Large intestine (tissue), 3 donors: ENCODE data around the gene ALOXE3. TPM values are rescaled to one million over a fixed set of nuclear protein-coding genes. Genes with fewer than 3 reads are reported as not detected.

ENCODE experiments used
- DNase-seq, 2 donors: peaks; one replicate each; pipeline versions ENCODE4 v3.0.0 to v3.0.0-alpha.2; 2013
- H3K27ac ChIP-seq: one replicate; pipeline ENCODE4 v1.5.1; 2013; ENCODE audit warnings: low read length
- H3K27me3 ChIP-seq: 2 replicates; pipeline ENCODE4 v1.6.1; 2013; ENCODE audit warnings: low read length; ENCODE audit not compliant: control insufficient read depth, insufficient read depth
- H3K36me3 ChIP-seq: 2 replicates; pipeline ENCODE4 v1.6.1; 2013; ENCODE audit warnings: low read length; ENCODE audit not compliant: control insufficient read depth, insufficient read depth
- H3K4me1 ChIP-seq: one replicate; pipeline ENCODE4 v1.6.1; 2013; ENCODE audit warnings: low read length; ENCODE audit not compliant: control insufficient read depth, insufficient read depth
- H3K4me3 ChIP-seq: one replicate; pipeline ENCODE4 v1.5.1; 2013; ENCODE audit warnings: low read length
- H3K9me3 ChIP-seq: one replicate; pipeline ENCODE4 v1.6.1; 2013; ENCODE audit warnings: mild to moderate bottlenecking, low read depth, low read length, moderate library complexity; ENCODE audit not compliant: control insufficient read depth
- WGBS: methylation state at CpG from one replicate; pipeline ENCODE4 v1.1.5; 2013; ENCODE audit warnings: low lambda C conversion rate; ENCODE audit not compliant: insufficient coverage; 5-methylcytosine and 5-hydroxymethylcytosine counted together
- polyA plus RNA-seq: library from polyadenylated mRNA; unstranded; fragments of 120-200 nt; gene quantifications from one replicate; pipeline ENCODE4 v1.2.1, GENCODE V29; 2013

ALOXE3 gene
- polyA plus RNA-seq, 1 donor: 0.01 TPM

- Histone ChIP-seq H3K9me3 (no peaks in the 10 kb centered on the region), H3K27ac (no peak overlapping the region), H3K27me3 (peaks cover 56% of the 10 kb centered on the region), H3K36me3 (no peaks in the 10 kb centered on the region), H3K4me3 (no peak overlapping the region), H3K4me1 (peaks cover 18% of the 10 kb centered on the region)
- WGBS: no CpG with 5 or more reads among the region's 7 CpGs
- DNase-seq: no peak
These were observed 59.2 kb downstream of the ALOXE3 start for GRCh38 chr17:8059131-8059530.

- peaks cover 18% of the 10 kb centered on the region for H3K4me1 ChIP-seq
- peaks cover 45% of the 10 kb centered on the region for H3K27me3 ChIP-seq
These were observed 60.6 kb downstream of the ALOXE3 start for GRCh38 chr17:8057691-8058114.

GRCh38 chr17:8056976-8057625, 61.2 kb downstream of the ALOXE3 start:
- H3K4me1 ChIP-seq: peaks cover 18% of the 10 kb centered on the region
- DNase-seq: no peak
- no peak overlapping the region for H3K4me3 ChIP-seq

More at GRCh38 chr17:8057691-8058114, 60.6 kb downstream of the ALOXE3 start:
- DNase-seq: peak; percentile 60 to 78
- no peaks in the 10 kb centered on the region for H3K9me3 ChIP-seq
- no peak overlapping the region for H3K27ac ChIP-seq
- no peak overlapping the region for H3K4me3 ChIP-seq
- 20% methylated on average over 1 of the region's 14 CpGs for WGBS
- no peaks in the 10 kb centered on the region for H3K36me3 ChIP-seq

GRCh38 chr17:8056232-8056975, 61.9 kb downstream of the ALOXE3 start:
- no CpG with 5 or more reads among the region's 14 CpGs for WGBS
- Histone ChIP-seq H3K4me1 (peaks cover 18% of the 10 kb centered on the region), H3K27me3 (peaks cover 33% of the 10 kb centered on the region), H3K4me3 (no peak overlapping the region), H3K27ac (peak overlapping the region; percentile 21), H3K36me3 (no peaks in the 10 kb centered on the region), H3K9me3 (no peaks in the 10 kb centered on the region)
- DNase-seq: peak; percentile 64 to 90

More at GRCh38 chr17:8056976-8057625, 61.2 kb downstream of the ALOXE3 start:
- Histone ChIP-seq H3K27me3 (peaks cover 39% of the 10 kb centered on the region), H3K27ac (peak overlapping the region; percentile 11), H3K36me3 (no peaks in the 10 kb centered on the region), H3K9me3 (no peaks in the 10 kb centered on the region)
- no CpG with 5 or more reads among the region's 17 CpGs for WGBS

GRCh38 chr17:8055851-8056231, 62.5 kb downstream of the ALOXE3 start:
- H3K4me3 ChIP-seq: no peak overlapping the region
- peaks cover 28% of the 10 kb centered on the region for H3K27me3 ChIP-seq
- no peaks in the 10 kb centered on the region for H3K9me3 ChIP-seq
- no CpG with 5 or more reads among the region's 3 CpGs for whole genome bisulfite sequencing
- DNase-seq: no peak
- H3K36me3 ChIP-seq: no peaks in the 10 kb centered on the region
- peaks cover 18% of the 10 kb centered on the region for H3K4me1 ChIP-seq
- H3K27ac ChIP-seq: peak overlapping the region; percentile 21

GRCh38 chr17:8053600-8053999, 64.7 kb downstream of the ALOXE3 start:
- 90% methylated on average over 2 of the region's 7 CpGs for WGBS
- H3K36me3 ChIP-seq: no peaks in the 10 kb centered on the region
- peaks cover 6% of the 10 kb centered on the region for H3K27me3 ChIP-seq
- H3K9me3 ChIP-seq: no peaks in the 10 kb centered on the region
- H3K4me1 ChIP-seq: peaks cover 18% of the 10 kb centered on the region
- H3K4me3 ChIP-seq: no peak overlapping the region
- no peak overlapping the region for H3K27ac ChIP-seq
- DNase-seq: no peak

GRCh38 chr17:8052256-8053252, 65.8 kb downstream of the ALOXE3 start:
- no peaks in the 10 kb centered on the region for H3K27me3 ChIP-seq
- no peak for DNase-seq
- no peak overlapping the region for H3K27ac ChIP-seq
- H3K36me3 ChIP-seq: no peaks in the 10 kb centered on the region
- H3K9me3 ChIP-seq: no peaks in the 10 kb centered on the region
- WGBS: 95% methylated on average over 2 of the region's 6 CpGs
- H3K4me1 ChIP-seq: peaks cover 18% of the 10 kb centered on the region
- no peak overlapping the region for H3K4me3 ChIP-seq

GRCh38 chr17:8051831-8052230, 66.5 kb downstream of the ALOXE3 start:
- DNase-seq: no peak
- no CpG with 5 or more reads among the region's 7 CpGs for WGBS
- Histone ChIP-seq H3K27ac (no peak overlapping the region), H3K27me3 (no peaks in the 10 kb centered on the region), H3K9me3 (no peaks in the 10 kb centered on the region), H3K4me1 (peaks cover 10% of the 10 kb centered on the region), H3K4me3 (no peak overlapping the region), H3K36me3 (no peaks in the 10 kb centered on the region)

- Histone ChIP-seq H3K27me3 (no peaks in the 10 kb centered on the region), H3K4me1 (no peaks in the 10 kb centered on the region), H3K9me3 (no peaks in the 10 kb centered on the region), H3K4me3 (no peak overlapping the region), H3K27ac (no peak overlapping the region), H3K36me3 (no peaks in the 10 kb centered on the region)
- no CpG with 5 or more reads among the region's 8 CpGs for WGBS
- no peak for DNase-seq
These were observed 69.6 kb downstream of the ALOXE3 start for GRCh38 chr17:8048736-8049135.

GRCh38 chr17:8048236-8048635, 70.1 kb downstream of the ALOXE3 start:
- H3K4me1 ChIP-seq: no peaks in the 10 kb centered on the region
- no peak overlapping the region for H3K27ac ChIP-seq
- H3K4me3 ChIP-seq: no peak overlapping the region
- no peak for DNase-seq
- H3K36me3 ChIP-seq: no peaks in the 10 kb centered on the region
- no CpG with 5 or more reads among the region's 12 CpGs for WGBS
- no peaks in the 10 kb centered on the region for H3K27me3 ChIP-seq
- H3K9me3 ChIP-seq: no peaks in the 10 kb centered on the region
